ENCODE measurements around the gene COP1.
"Not testable (repeated sequence)": the region's sequence is repeated elsewhere in the genome, so short reads cannot be mapped to it uniquely, and the experiment has no call there.

COP1 gene

GRCh38 chr1:176110203-176110602 lies 96.9 kb downstream of the COP1 start:
- Mint-ChIP-seq H3K4me3 (no peak overlapping the region), H3K27ac (peak overlapping the region in 1 of 3 experiments; percentile 8), H3K27me3 (ENCODE audit: low read depth) (no peaks in the 10 kb centered on the region), H3K9me3 (no peaks in the 10 kb centered on the region), H3K4me1 (no peaks in the 10 kb centered on the region), H3K36me3 (ENCODE audit: low read depth) (peaks cover 58% of the 10 kb centered on the region)
- no peak for TF ChIP-seq CTCF (IDR thresholded peaks at IDR 0.05; ENCODE audit: unreplicated experiment in 3 of 3)

GRCh38 chr1:176102768-176103350 lies 104.2 kb downstream of the COP1 start:
- no peaks in the 10 kb centered on the region for H3K4me1 Mint-ChIP-seq
- H3K36me3 Mint-ChIP-seq (ENCODE audit: low read depth), result peaks cover 58% of the 10 kb centered on the region
- H3K9me3 Mint-ChIP-seq, result peaks cover 25% of the 10 kb centered on the region
- H3K4me3 Mint-ChIP-seq, result no peak overlapping the region
- no peak overlapping the region for H3K27ac Mint-ChIP-seq
- TF ChIP-seq CTCF (IDR thresholded peaks at IDR 0.05; ENCODE audit: unreplicated experiment in 3 of 3), result no peak
- H3K27me3 Mint-ChIP-seq (ENCODE audit: low read depth), result no peaks in the 10 kb centered on the region

GRCh38 chr1:176101951-176102642 lies 105.0 kb downstream of the COP1 start:
- Mint-ChIP-seq H3K4me1 (no peaks in the 10 kb centered on the region), H3K27me3 (ENCODE audit: low read depth) (no peaks in the 10 kb centered on the region), H3K9me3 (peaks cover 29% of the 10 kb centered on the region), H3K36me3 (ENCODE audit: low read depth) (peaks cover 59% of the 10 kb centered on the region), H3K27ac (no peak overlapping the region), H3K4me3 (no peak overlapping the region)
- no peak for TF ChIP-seq CTCF (IDR thresholded peaks at IDR 0.05; ENCODE audit: unreplicated experiment in 3 of 3)

- no peak for TF ChIP-seq CTCF (IDR thresholded peaks at IDR 0.05; ENCODE audit: unreplicated experiment in 3 of 3)
- Mint-ChIP-seq H3K27me3 (ENCODE audit: low read depth) (no peaks in the 10 kb centered on the region), H3K27ac (no peak overlapping the region), H3K9me3 (peaks cover 33% of the 10 kb centered on the region), H3K4me1 (no peaks in the 10 kb centered on the region), H3K36me3 (ENCODE audit: low read depth) (peaks cover 62% of the 10 kb centered on the region), H3K4me3 (no peak overlapping the region)
Measured at GRCh38 chr1:176098560-176098959, 108.5 kb downstream of the COP1 start.

GRCh38 chr1:176096015-176096414 lies 111.1 kb downstream of the COP1 start:
- Mint-ChIP-seq H3K9me3 (peaks cover 28% of the 10 kb centered on the region), H3K27me3 (ENCODE audit: low read depth) (no peaks in the 10 kb centered on the region), H3K36me3 (ENCODE audit: low read depth) (peaks cover 47% of the 10 kb centered on the region), H3K4me3 (no peak overlapping the region), H3K4me1 (no peaks in the 10 kb centered on the region), H3K27ac (no peak overlapping the region)
- no peak for TF ChIP-seq CTCF (IDR thresholded peaks at IDR 0.05; ENCODE audit: unreplicated experiment in 3 of 3)

GRCh38 chr1:176090766-176091165 lies 116.3 kb downstream of the COP1 start:
- no peaks in the 10 kb centered on the region for H3K4me1 Mint-ChIP-seq
- no peak for TF ChIP-seq CTCF (IDR thresholded peaks at IDR 0.05; ENCODE audit: unreplicated experiment in 3 of 3)
- no peaks in the 10 kb centered on the region for H3K27me3 Mint-ChIP-seq (ENCODE audit: low read depth)
- peaks cover 34% of the 10 kb centered on the region for H3K36me3 Mint-ChIP-seq (ENCODE audit: low read depth)
- H3K9me3 Mint-ChIP-seq, result no peaks in the 10 kb centered on the region
- H3K4me3 Mint-ChIP-seq, result no peak overlapping the region
- H3K27ac Mint-ChIP-seq, result no peak overlapping the region

- not testable (repeated sequence) for H3K9me3 Mint-ChIP-seq; H3K27me3 Mint-ChIP-seq (ENCODE audit: low read depth); H3K27ac Mint-ChIP-seq; H3K4me3 Mint-ChIP-seq; H3K4me1 Mint-ChIP-seq
- peaks cover 53% of the 10 kb centered on the region for H3K36me3 Mint-ChIP-seq (ENCODE audit: low read depth)
Measured at GRCh38 chr1:176087746-176088145, 119.3 kb downstream of the COP1 start.

All from nephron (organoid).